Activated CD8-positive, alpha-beta T cell treated with anti-CD3 and anti-CD28 coated beads for 36 hours (primary cell): Measurements from ENCODE around the gene HEPH. TPM values are rescaled to one million over a fixed set of nuclear protein-coding genes. Genes with fewer than 3 reads are reported as not detected.
A peak's percentile ranks its signal among the peaks of the same experiment; 100 is the strongest.

Experiments
- ATAC-seq: fragments of 200-7000 bp; cut with Tn5 transposase; one replicate; pipeline ENCODE4 v1.10.0; 2021; ENCODE audit warnings: mild to moderate bottlenecking, moderate library complexity
- CTCF ChIA-PET: fragments of 350-600 bp; sonication (Branson Sonifier 250); formaldehyde crosslinking; loops from one replicate; lab custom pipeline; 2021; ENCODE audit warnings: antibody characterized with exemption; lab: Charles Lee
- POLR2A ChIA-PET: fragments of 350-600 bp; sonication (Branson Sonifier 250); formaldehyde crosslinking; loops from one replicate; lab custom pipeline; 2021; ENCODE audit warnings: antibody characterized with exemption; lab: Charles Lee
- DNase-seq: peaks from one replicate; pipeline ENCODE4 v3.0.0-alpha.2; 2020
- H3K27ac Mint-ChIP-seq: one replicate; pipeline ENCODE4 v1.8.0; 2021; ENCODE audit warnings: mild to moderate bottlenecking, mixed read lengths
- H3K27me3 Mint-ChIP-seq: one replicate; pipeline ENCODE4 v1.8.0; 2021; ENCODE audit warnings: mixed read lengths
- H3K36me3 Mint-ChIP-seq: one replicate; pipeline ENCODE4 v1.8.0; 2021; ENCODE audit warnings: low read depth, mixed read lengths
- H3K4me1 Mint-ChIP-seq: one replicate; pipeline ENCODE4 v1.8.0; 2021; ENCODE audit warnings: low read depth, mixed read lengths
- H3K4me3 Mint-ChIP-seq: one replicate; pipeline ENCODE4 v1.8.0; 2021; ENCODE audit warnings: mild to moderate bottlenecking, moderate library complexity, mixed read lengths
- H3K9me3 Mint-ChIP-seq: one replicate; pipeline ENCODE4 v1.8.0; 2021; ENCODE audit warnings: mixed read lengths
- CTCF ChIP-seq: fragments of 200-600 bp; IDR thresholded peaks from one replicate; pipeline ENCODE4 v1.8.0; 2022; ENCODE audit warnings: antibody characterized with exemption, mild to moderate bottlenecking
- intact Hi-C: fragments of 100-400 bp; cut with micrococcal nuclease; formaldehyde crosslinking; loops from one replicate; pipeline ENCODE4 v1.10.0; 2022
- total RNA-seq, 2 experiments: library from RNA; stranded (reverse); gene quantifications; one replicate each; pipeline ENCODE4 v1.2.3, GENCODE V29; 2021

HEPH gene
- total RNA-seq, 2 experiments from 2014 or later, result 0.20 TPM; not detected in 1

GRCh38 chrX:66176134-66176533 is 12.1 kb downstream of the HEPH start:
- POLR2A ChIA-PET, result no interaction called here
- no peaks in the 10 kb centered on the region for H3K27me3 Mint-ChIP-seq
- no peaks in the 10 kb centered on the region for H3K4me1 Mint-ChIP-seq

GRCh38 chrX:66191563-66191962 is 27.5 kb downstream of the HEPH start:
- Mint-ChIP-seq H3K36me3 (no peaks in the 10 kb centered on the region), H3K27ac (no peak overlapping the region), H3K4me3 (no peak overlapping the region), H3K9me3 (no peaks in the 10 kb centered on the region), H3K4me1 (peaks cover 7% of the 10 kb centered on the region), H3K27me3 (no peaks in the 10 kb centered on the region)
- DNase-seq (no peak), ATAC-seq (no peak)
- no peak for TF ChIP-seq CTCF
- POLR2A ChIA-PET, result no interaction called here
- intact Hi-C loops, result no loop called here
- CTCF ChIA-PET, result no interaction called here

More at GRCh38 chrX:66176134-66176533, 12.1 kb downstream of the HEPH start:
- H3K9me3 Mint-ChIP-seq, result peaks cover 17% of the 10 kb centered on the region
- no peak for ATAC-seq
- intact Hi-C loops, result no loop called here
- no peak for DNase-seq
- CTCF ChIA-PET, result no interaction called here
- H3K36me3 Mint-ChIP-seq, result peaks cover 1% of the 10 kb centered on the region
- no peak overlapping the region for H3K4me3 Mint-ChIP-seq
- no peak overlapping the region for H3K27ac Mint-ChIP-seq
- TF ChIP-seq CTCF, result no peak

- H3K27ac Mint-ChIP-seq, result no peak overlapping the region
- intact Hi-C loops, result no loop called here
- H3K4me3 Mint-ChIP-seq, result no peak overlapping the region
- no peak for TF ChIP-seq CTCF
- CTCF ChIA-PET, result no interaction called here
- peaks cover 7% of the 10 kb centered on the region for H3K4me1 Mint-ChIP-seq
- H3K27me3 Mint-ChIP-seq, result no peaks in the 10 kb centered on the region
- no peaks in the 10 kb centered on the region for H3K36me3 Mint-ChIP-seq
- POLR2A ChIA-PET, result no interaction called here
- ATAC-seq, result no peak
- DNase-seq, result no peak
- no peaks in the 10 kb centered on the region for H3K9me3 Mint-ChIP-seq
Measured at GRCh38 chrX:66193821-66194220, 29.8 kb downstream of the HEPH start.

GRCh38 chrX:66200050-66200664 is 36.1 kb downstream of the HEPH start:
- Mint-ChIP-seq H3K4me3 (no peak overlapping the region), H3K36me3 (no peaks in the 10 kb centered on the region), H3K27me3 (no peaks in the 10 kb centered on the region), H3K9me3 (no peaks in the 10 kb centered on the region), H3K27ac (no peak overlapping the region), H3K4me1 (peaks cover 19% of the 10 kb centered on the region)
- ATAC-seq (peak; percentile 37), DNase-seq (peak; percentile 2)
- intact Hi-C loops, result loop anchor here (10.0 kb wide), 1 partner anchor 205 kb away; no protein-coding TSS in a partner anchor
- TF ChIP-seq CTCF, result no peak
- ChIA-PET POLR2A (interaction anchor here (0.6 kb wide), 1 partner anchor 59 kb away, joined by 3 read pairs; no protein-coding TSS in a partner anchor), CTCF (interaction anchor here (2.4 kb wide), 1 partner anchor 529 kb away, joined by 10 read pairs; no protein-coding TSS in a partner anchor)
